GM19324 (cell line): ENCODE data around the gene ITGB7.

Experiments
- ATAC-seq: cut with Tn5 transposase; IDR thresholded peaks from one replicate; pipeline ENCODE4 v1.9.1; 2021; ENCODE audit warnings: mild to moderate bottlenecking, moderate library complexity; ENCODE audit not compliant: unreplicated experiment, low FRiP score

ITGB7 gene

DNA sequence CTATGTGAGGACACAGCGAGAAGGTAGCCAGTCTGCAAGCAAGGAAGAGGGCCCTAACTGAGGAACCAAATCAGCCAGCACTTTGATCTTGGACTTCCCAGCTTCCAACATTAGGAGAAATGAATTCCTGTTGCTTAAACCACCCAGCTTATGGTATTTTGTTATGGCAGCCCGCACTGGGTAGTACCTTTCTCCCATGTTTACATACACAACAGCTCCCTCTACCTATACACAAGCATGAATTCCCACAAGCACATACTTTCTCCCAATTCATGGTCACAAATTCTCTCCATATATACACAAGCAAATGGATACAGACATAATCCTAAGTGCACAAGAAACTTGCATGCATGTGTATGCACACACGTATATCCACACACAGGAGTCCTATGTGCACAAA is 7.4 kb downstream of the ITGB7 start:
- no peak for ATAC-seq

DNA sequence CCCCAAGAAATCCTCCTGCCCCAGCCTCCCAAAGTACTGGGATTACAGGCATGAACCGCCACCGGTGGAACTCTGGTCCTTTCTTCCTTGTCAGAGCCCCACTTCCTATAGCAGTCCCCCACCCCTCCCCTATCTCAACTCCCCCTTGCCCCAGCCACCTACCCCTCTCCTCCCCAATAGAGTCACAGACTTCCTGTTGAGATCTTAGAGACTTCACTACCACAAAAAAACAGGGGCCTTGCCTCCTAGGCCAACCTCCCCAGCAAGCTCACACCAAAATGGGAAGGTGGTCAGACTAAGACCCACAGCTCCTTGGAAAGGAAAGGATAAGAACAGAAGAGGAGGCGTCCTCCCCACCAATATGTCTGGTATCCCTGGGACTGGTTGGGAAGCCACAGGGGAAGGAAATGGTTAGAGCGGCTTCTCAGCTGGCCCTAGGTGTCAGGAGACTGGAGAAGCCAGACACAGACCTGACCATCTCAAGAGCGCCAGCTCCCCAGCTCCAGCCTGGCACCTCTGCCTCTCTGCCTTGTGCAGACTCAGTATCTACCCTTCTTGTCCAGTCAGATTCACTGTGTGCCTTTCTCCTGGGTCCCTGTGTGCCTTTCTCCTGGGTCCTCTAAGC is 8.5 kb downstream of the ITGB7 start:
- ATAC-seq, result no peak

DNA sequence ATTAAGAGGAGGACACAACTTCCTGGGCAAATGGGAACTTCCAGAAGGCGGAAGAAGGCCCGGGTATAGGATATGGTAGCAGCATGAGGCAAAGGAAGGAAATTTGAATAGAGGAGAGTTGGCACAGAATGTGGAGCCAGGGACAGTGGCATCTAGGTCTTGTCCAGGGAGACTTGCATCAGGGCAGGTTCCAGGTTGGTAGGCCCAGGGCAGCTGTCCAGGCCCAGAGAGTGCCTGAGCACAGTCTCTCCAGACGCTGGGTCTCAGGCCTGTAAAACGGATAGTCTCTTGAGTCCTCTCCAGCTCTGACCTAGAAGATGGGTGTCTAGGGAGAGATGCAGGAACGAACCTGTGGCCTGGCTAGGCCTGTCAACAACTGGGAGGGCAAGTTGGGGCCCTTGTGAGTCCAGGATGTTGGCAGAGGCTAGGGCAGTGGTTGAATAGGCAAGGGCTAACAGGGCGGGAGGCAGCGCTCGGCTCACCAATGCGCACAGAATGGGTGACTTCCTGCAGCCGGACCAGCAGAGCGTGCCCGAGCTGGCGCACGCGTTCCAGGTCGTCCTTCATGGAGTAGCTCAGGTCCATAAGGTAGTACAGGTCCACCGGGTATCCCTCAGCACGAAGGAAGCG is 9.9 kb downstream of the ITGB7 start:
- no peak for ATAC-seq

DNA sequence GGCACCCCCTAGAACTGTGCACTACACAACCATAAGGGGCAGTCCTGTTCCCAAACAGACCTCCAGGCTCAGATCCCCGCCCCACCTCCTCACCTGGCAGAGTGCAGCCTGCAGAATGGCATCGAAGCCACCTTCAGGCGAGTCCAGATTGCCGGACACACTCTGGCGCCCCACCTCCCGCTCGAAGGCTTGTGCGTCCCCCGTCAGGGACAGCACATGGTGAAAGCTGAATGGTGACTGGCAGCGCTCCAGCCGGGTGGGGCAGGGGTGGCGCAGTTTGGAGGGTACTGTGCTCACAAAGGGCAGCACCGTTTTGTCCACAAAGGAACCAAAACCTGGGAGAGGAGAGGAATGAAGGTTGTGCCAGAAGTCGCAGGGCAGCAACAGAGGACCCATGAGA is 10.6 kb downstream of the ITGB7 start:
- no peak for ATAC-seq

DNA sequence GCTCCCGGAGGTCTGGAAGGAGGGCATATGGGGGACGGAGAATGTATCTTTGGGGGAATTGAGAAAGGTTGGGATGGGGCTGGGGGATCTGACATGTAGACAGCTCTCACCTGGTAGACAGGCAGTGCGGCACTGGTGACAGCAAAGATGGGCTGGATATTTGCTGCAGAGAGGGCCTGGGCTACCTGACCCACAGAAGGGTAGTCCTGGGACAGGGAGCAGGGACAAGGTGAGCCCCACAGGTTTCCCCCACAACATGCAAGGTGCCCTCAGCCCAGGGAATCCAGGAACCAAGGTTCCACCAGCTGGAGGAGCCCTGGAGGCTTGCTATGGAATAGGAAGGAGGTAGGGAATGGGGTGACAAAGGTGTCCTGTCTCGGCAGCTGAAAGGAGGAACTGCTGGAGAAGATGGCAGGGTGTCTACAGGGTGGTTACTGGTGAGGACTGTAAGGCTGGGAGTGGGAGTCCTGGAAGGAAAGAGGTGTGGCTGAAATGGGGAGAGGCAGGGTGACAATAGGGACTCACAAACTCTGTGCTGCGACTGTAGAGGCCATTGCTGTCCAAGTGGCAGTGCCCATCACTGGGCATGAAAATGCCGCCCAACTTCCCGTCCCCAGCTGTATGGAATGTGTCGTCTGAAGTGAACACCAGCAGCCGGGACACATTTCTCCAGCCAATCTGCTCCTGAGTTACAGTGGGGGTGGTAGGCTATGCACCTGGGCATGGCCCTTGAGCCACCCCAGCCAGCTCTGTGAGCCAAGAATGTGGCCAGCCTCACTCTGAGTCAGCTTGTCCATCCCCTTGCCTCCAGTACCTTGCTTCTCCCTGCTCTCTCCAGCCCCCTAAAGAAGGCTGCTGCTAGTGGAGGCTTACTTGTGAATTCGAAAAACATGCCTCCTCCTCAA is 11.3 kb downstream of the ITGB7 start:
- ATAC-seq, result no peak

DNA sequence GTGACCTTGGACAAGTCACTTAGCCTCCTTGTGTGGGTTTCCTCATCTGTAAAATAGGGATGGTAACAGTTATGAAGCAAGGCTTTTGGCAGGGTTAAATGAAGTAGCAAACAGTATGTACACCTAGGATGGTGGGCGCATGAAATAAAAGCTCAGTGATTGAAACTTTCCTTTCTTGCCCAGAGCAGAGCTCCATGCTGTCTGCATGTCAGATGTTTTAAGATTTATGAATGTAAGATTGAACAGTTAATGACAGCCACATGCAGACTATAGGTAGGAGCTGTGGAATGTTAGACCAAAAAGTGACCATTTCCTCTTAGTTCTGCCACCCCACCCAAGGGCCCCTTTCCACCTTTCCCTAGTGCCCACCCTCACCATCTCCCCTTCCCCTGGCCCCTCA is 12.1 kb downstream of the ITGB7 start:
- ATAC-seq, result no peak

DNA sequence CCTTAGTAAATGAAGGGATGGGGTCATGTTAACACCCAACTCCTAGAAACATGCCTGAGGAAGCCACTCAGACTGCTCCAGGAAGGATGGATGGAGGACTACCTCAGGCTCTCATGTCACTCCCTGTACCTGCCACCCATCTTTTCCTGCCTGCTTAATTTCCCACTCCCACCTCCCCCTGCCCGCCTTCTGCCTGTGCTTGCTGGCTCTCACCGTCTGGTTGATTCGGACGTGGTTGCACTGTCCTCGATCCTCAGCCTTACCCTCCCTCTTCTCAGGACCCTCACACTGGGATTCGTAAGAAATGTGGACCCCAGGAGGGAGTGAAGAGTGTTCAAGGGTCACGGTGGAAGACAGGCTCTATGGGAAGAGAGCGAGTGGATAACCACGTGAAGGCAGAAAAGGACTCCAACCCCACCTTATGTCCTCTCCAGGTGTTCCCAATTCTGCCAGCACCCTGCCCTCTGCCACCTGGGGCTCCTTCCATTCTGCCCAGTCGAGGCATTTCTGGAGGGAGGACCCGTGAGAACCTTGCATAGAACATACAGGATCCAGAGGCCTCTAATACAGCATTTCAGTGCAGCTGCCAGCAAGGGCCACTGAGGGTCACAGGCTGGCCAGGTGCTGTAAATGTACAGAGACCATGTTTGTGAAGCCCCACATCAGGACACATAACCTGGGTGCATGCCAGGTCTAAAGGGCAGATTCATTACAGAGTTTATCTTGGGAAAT is 12.9 kb downstream of the ITGB7 start:
- no peak for ATAC-seq

DNA sequence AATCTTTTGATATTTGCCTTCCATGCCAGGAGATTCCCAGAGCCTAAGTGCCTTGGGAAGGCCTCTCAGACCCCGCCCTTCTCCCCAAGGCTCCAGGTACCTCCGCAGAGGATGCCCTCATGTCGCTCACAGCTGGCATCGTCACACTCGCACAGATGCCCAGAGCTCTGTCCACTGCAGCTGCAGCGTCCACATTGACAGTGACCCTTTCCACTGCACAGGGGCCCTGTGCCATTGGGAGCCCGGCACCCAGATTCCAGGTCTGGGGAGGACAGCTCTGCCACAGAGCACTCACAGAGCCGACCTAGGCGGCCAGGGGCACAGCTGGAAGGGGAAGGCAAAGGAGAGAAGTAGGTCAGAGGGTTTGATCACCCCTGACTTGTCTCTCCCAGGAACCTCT is 14.0 kb downstream of the ITGB7 start:
- ATAC-seq, result no peak

DNA sequence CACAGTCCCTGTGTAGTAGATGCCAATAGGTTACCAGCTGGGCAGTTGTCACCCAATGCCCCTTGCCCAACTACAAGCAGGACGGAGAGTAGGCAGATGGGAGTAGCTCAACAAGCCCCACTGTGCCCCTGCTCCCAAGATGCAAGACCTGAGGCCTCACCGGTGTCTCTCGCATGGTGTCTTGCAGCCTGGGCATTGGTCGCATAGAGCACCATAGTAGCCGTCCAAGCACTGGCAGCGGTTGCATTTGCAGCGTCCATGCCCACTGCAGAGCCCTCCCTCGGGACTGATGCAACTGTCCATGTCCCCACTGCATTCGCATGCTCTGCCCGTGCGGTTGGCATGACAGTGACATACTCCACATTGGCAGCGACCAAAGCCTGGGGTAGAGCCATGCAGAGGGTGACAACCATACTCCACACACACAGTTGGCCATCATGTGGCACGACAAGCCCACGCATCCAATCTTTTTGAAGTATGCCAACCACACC is 14.5 kb downstream of the ITGB7 start:
- ATAC-seq, result no peak

DNA sequence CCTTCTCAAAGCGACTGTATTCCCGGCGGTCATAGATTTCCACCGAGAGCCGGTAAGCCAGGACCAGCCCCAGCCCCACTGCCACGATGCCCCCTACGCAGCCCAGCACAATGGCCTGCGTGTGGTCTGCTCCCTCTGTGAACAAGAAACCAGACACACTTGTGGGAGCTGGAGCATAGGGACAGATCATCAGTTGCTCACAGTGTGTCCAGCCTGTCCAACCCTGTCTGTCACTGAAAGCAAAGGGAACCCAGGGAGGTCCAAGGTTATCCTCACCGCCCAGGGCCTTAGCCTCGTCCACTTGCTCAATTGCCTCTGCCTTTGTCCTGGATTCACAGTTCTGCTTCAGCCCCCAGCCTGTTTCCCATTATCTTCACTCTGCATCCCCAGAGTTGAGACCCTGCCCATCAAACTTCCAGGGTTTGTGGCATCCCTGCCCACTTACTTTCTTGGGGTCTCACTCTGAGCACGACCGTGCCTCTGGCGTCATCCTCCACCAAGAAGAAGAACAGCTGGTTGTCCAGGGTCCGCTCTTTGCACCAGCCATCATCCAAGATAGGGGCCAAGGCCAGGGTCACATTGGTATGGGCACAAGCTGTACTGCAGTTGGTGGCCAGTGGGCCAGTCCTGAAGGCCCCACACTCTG is 15.0 kb downstream of the ITGB7 start:
- no peak for ATAC-seq

DNA sequence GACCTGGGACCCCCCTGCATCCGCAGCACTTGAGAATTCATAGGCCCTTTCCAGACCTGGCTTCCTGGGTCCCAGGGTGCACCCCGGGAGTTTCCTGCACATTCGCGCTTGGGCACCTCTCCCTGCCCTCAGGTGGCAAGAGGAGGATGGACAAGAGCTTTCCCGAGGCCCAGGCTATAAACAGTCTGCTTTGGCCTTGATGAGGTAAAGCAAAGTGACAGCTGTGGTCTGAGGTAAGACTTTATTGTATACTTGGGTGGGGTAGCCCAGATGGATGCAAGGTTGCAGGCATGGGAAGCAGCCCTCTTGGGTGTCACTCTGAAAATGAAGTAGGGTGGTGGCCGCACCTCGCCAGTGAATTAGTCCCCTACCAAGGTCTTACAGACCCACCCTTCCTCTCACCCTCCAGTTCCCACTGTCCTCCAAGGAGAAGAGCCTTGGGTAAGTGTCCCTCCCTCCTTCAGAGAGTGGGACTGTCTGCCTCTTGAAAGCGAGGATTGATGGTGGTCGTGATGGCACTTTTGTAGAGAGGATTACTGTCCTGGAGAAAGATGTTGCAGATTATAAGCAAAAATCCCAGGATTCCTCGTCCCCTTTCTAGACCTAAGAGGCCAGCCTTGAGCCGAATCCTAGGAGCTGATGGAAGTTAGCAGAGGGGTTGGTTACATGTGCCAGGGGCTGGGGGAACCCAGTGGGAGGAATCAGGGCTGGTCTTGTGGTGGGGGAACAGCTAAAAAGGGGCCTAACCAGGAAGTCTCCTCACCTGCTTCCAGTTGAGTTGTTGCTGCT is 15.8 kb downstream of the ITGB7 start:
- ATAC-seq, result no peak

DNA sequence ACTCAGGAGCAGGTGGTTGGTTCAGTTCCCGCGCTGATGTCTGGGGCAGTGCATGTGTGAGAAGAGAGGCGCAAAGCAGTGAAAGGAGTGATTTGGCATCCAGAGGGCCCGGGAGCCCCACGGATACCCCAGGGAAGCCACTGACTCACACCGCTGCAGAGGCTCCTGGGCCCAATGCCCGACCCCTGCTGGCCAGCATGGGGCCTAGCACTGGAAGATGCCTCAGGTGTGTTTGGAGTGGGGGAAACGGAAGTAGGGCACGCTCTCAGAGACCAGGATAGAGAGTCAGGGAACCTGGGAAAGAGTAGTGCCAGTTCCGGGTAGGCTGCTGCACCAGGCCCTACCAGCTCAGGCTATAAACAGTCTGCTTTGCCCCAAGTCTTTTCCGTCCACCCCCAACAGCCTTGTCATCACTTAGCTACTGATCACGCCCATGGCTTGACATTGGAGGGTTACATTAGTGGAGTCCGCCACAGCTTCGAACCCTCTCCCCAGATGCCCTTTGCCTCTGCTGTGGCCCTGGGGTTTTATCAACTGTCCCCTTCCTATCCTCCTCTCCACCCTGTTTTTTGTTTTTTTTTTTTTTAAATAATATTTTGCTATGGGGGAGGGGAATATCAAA is 16.8 kb downstream of the ITGB7 start:
- no peak for ATAC-seq

DNA sequence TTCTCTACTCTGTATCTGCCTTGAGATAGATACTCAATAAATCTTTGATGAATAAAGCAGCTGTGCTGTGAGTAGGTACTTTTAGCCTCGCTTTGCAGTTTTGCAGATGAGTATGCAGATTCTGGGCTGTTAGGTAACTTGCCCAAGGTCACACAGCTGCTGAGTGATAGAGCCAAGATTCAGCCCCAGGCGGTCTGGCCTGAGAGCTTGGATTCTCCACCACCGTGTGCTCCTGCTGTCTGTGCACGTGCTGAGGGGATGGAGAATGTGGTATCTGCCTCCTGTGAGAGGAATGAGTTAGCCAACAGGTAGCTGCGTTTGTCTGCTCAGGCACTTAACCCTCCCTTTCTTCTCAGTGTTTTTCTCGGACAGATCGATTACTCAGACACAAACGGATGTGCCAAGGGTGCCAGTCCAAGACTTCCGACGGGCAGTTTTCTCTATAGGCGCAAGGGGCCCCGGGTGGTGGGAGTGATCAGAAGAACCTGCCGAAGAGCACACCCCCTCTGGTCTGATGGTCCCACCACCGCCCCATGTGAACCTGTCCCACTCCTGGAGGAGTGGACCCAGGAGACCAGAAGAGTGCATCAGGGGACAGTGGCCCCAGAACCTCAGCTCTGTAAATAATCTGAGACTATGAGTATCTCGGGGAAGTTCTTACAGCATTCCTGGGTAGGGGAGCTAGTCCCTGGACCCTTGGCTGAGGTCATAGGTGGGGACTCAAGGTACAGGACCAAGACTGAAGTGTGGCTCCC is 19.7 kb downstream of the ITGB7 start:
- no peak for ATAC-seq

DNA sequence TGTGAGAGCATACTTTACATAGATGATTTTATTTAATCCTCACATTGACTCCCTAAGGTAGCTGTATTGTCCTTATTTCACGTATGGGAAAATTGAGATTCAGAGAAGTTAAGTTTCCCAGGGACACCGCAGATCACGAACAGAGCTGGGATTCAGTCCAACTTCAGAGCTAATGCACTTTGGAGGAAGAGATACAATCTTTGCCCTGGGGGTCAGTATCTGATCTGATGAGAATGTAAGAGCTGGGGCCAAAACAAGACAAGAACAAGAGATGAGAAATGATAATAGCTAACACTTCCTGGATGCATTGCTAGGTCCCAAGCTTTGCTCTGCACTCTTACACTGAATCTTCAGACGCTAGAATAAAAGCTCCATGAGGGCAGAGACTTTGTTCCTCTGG is 20.3 kb downstream of the ITGB7 start:
- ATAC-seq, result no peak

DNA sequence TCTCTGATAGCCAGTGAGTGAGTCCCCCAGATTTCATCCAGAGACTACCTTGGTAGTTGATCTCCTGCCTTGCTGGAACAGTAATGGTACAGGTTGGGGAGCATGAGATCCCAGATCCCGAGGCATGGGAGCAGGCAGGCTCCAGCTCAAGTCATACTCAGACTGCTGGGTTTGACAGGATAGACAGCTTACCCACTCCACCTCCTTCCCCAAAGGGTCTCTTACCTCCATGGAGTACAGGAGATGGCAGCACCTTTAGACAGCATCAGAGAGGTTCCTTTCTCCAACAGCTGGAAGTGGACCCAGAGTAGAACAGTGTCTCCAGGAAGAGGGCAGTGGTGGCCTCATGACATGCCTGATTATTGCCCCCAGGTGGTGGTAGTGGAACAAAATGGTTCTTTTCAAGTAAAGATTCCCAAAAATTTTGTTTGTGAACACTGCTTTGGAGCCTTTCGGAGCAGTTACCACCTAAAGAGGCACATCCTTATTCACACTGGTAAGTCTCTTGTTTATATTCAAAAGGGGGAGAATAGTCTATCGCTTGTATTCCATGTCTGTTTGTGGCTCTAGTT is 21.4 kb downstream of the ITGB7 start:
- no peak for ATAC-seq

DNA sequence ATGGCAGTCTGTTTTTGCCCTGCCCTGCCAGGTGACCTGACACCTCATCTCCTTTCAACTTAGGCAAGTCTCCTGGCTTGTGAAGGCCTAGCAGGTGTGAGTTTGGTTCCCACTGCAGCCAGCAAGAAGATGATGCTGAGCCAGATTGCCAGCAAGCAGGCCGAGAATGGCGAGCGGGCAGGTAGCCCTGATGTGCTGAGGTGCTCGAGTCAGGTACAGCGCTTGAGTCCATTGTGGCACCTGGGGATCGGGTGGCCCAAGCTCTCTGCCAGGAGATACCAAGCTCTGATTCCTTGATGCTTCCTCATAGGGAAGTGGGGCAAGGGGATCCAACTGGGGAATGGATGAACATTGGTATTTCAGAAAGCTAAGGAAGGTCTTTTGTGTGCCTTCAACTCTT is 22.2 kb downstream of the ITGB7 start:
- no peak for ATAC-seq

DNA sequence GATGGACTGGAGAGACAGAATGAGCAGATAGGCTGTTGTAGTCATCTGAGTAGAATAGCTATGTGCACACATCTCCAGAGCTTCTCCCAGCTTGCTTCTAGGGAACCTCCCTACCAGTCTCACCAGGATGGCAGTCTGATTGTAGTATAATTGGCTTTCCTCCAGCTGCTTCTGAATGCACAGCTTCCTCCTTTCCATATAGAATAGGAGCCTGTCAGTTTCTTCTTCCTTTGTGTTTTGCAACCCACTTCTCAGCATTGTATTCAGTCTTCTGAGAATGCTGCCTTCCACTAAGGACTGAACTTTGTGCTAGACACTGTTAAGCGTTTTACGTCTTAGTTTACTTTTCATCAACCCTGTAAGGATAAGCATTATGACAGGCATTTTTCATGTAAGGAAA is 24.1 kb downstream of the ITGB7 start:
- ATAC-seq, result no peak

DNA sequence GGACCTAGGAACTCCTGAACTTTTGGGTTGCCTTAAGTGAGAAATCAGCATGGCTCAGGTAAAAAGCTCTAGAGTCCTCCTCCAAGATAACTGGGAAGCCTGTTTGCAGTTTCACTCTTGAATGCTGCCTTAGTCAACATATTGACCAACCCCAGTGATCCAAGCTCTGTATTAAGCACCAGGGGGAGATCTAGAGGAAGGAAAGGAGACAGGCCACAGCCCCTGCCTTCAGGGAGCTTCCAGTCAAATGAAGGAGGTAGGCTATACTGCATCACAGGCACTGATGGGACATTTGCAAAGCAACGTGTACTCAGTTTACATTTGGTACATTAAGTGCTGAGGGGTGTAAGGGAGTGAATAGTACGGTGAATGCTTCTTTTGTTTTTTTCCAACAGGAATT is 25.1 kb downstream of the ITGB7 start:
- ATAC-seq, result no peak
